Natural killer cell (primary cell): ENCODE measurements around the gene TM9SF4. TPM values are rescaled to one million over a fixed set of nuclear protein-coding genes. Genes with fewer than 3 reads are reported as not detected.

ENCODE experiments used
- ATAC-seq, 3 donors: fragments of 150-1000 bp in 2 of 3; fragments of 200-7000 bp in 1 of 3; cut with Tn5 transposase; 1 replicate in 1 of 3; 2 replicates in 2 of 3; pipeline ENCODE4 v1.10.0; 2021; ENCODE audit warnings: mild to moderate bottlenecking in 2 of 3, moderate library complexity in 2 of 3
- DNase-seq, 2 donors: peaks; one replicate each; pipeline versions ENCODE4 v3.0.0 to v3.0.0-alpha.2; 2013 to 2021; ENCODE audit warnings: mixed read lengths in 1 of 2
- H3K27ac ChIP-seq: one replicate; pipeline ENCODE4 v1.5.1; 2013; ENCODE audit warnings: mild to moderate bottlenecking, low read length
- H3K27me3 ChIP-seq: one replicate; pipeline ENCODE4 v1.6.1; 2013; ENCODE audit warnings: low read length; ENCODE audit not compliant: control insufficient read depth, insufficient read depth
- H3K36me3 ChIP-seq: one replicate; pipeline ENCODE4 v1.6.1; 2013; ENCODE audit warnings: low read length; ENCODE audit not compliant: control insufficient read depth, insufficient read depth
- H3K4me1 ChIP-seq: one replicate; pipeline ENCODE4 v1.6.1; 2013; ENCODE audit warnings: low read length; ENCODE audit not compliant: control insufficient read depth, insufficient read depth
- H3K4me3 ChIP-seq: one replicate; pipeline ENCODE4 v1.5.1; 2013; ENCODE audit warnings: low read length
- H3K9me3 ChIP-seq: one replicate; pipeline ENCODE4 v1.6.1; 2013; ENCODE audit warnings: low read length; ENCODE audit not compliant: control insufficient read depth, insufficient read depth
- H3K27ac Mint-ChIP-seq, 2 donors: one replicate each; pipeline ENCODE4 v1.8.0; 2022; ENCODE audit warnings: mild to moderate bottlenecking in 2 of 2, mixed read lengths in 2 of 2, moderate library complexity in 1 of 2
- H3K27me3 Mint-ChIP-seq, 2 donors: one replicate each; pipeline ENCODE4 v1.8.0; 2022; ENCODE audit warnings: low read depth in 2 of 2, mixed read lengths in 2 of 2
- H3K36me3 Mint-ChIP-seq: one replicate; pipeline ENCODE4 v1.8.0; 2022; ENCODE audit warnings: mixed read lengths
- H3K4me1 Mint-ChIP-seq, 2 donors: one replicate each; pipeline ENCODE4 v1.8.0; 2022; ENCODE audit warnings: mixed read lengths in 2 of 2
- H3K4me3 Mint-ChIP-seq: one replicate; pipeline ENCODE4 v1.8.0; 2022; ENCODE audit warnings: mild to moderate bottlenecking, moderate library complexity, mixed read lengths
- H3K9me3 Mint-ChIP-seq, 2 donors: one replicate each; pipeline ENCODE4 v1.8.0; 2022; ENCODE audit warnings: mixed read lengths in 2 of 2
- WGBS: methylation state at CpG from one replicate; pipeline ENCODE4 v1.1.7; 2013; ENCODE audit warnings: missing lambda C conversion rate; ENCODE audit not compliant: insufficient coverage; 5-methylcytosine and 5-hydroxymethylcytosine counted together
- intact Hi-C: fragments of 100-400 bp; cut with micrococcal nuclease; formaldehyde crosslinking; loops from one replicate; pipeline ENCODE4 v1.14.2; 2022
- total RNA-seq, 4 donors: library from RNA; stranded (reverse); fragments of 120-200 nt in 1 of 4; gene quantifications; one replicate each; pipeline versions ENCODE4 v1.2.3 to v1.2.4, GENCODE V29; 2013 to 2022
- TF ChIP-seq, protein P1 (sequence below): fragments of 200-600 bp; IDR thresholded peaks from one replicate; pipeline ENCODE4 v1.8.0; 2022; ENCODE audit warnings: antibody characterized with exemption

Gene TM9SF4, protein sequence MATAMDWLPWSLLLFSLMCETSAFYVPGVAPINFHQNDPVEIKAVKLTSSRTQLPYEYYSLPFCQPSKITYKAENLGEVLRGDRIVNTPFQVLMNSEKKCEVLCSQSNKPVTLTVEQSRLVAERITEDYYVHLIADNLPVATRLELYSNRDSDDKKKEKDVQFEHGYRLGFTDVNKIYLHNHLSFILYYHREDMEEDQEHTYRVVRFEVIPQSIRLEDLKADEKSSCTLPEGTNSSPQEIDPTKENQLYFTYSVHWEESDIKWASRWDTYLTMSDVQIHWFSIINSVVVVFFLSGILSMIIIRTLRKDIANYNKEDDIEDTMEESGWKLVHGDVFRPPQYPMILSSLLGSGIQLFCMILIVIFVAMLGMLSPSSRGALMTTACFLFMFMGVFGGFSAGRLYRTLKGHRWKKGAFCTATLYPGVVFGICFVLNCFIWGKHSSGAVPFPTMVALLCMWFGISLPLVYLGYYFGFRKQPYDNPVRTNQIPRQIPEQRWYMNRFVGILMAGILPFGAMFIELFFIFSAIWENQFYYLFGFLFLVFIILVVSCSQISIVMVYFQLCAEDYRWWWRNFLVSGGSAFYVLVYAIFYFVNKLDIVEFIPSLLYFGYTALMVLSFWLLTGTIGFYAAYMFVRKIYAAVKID
- total RNA-seq, result 10 to 100 TPM; 35.8 to 42.8 (median 41.2) TPM
- 25.7 TPM for total RNA-seq (2013)

DNA sequence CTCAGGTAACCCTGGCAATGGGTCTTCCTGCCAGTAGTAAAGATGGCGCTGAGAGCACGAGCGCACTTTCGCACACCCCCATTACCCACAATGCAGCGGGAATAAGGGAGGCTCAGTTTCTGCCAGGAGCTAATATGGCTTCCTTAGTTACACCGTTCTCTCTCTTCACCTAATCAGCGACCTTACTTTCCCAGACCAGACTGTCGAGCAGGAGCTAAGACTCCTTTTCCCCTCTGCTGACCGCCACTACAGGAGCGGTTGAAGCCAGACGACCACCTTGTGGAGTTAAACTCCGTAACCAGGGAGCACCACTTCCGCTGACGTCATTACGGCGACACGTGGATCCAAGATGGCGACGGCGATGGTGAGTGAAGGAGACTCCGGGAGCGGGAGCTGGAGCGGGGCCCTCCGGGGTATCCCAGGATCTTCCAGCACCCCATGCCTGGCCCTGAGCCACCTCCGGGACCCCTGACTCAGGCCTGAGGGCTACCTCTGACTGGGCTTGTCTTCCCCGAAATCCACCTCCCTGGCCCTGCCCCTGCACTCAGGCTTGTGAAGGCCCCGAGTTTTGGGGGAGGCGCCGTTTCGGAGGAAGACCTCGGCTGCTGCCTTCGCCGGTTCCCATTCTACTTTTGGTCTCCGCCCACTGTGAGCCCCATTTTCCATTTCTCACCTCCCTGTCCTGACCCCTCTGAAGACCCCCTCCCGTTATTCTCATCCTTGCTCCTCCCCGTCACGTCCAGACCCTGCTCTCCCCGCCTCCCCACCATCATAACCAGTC lies at the start of gene TM9SF4:
TSS of gene TM9SF4 (plus strand) at position 323 of the 781 bp plus-strand sequence. CDS start at position 350, 27 bp downstream.
- H3K4me1 ChIP-seq, result peaks cover 18% of the 10 kb centered on the region
- H3K27me3 ChIP-seq, result no peaks in the 10 kb centered on the region
- H3K36me3 Mint-ChIP-seq, result no peaks in the 10 kb centered on the region
- peaks cover 24 to 38% of the 10 kb centered on the region in 2 donors for H3K4me1 Mint-ChIP-seq
- H3K9me3 Mint-ChIP-seq, result no peaks in the 10 kb centered on the region
- H3K27me3 Mint-ChIP-seq, result no peaks in the 10 kb centered on the region
- H3K4me3 ChIP-seq, result peak within 1 kb of the TSS; percentile 85
- peak within 1 kb of the TSS; percentile 89 for H3K27ac ChIP-seq
- intact Hi-C loops, result loop anchor here (1.0 kb wide), 1 partner anchor 98 kb away; the partner anchor contains the start of genes PLAGL2 and POFUT1
- 0% methylated on average over 38 of the region's 38 CpGs for WGBS
- peak within 1 kb of the TSS; percentile 92 for H3K4me3 Mint-ChIP-seq
- TF ChIP-seq, protein P1, sequence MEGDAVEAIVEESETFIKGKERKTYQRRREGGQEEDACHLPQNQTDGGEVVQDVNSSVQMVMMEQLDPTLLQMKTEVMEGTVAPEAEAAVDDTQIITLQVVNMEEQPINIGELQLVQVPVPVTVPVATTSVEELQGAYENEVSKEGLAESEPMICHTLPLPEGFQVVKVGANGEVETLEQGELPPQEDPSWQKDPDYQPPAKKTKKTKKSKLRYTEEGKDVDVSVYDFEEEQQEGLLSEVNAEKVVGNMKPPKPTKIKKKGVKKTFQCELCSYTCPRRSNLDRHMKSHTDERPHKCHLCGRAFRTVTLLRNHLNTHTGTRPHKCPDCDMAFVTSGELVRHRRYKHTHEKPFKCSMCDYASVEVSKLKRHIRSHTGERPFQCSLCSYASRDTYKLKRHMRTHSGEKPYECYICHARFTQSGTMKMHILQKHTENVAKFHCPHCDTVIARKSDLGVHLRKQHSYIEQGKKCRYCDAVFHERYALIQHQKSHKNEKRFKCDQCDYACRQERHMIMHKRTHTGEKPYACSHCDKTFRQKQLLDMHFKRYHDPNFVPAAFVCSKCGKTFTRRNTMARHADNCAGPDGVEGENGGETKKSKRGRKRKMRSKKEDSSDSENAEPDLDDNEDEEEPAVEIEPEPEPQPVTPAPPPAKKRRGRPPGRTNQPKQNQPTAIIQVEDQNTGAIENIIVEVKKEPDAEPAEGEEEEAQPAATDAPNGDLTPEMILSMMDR, result no peak
- ATAC-seq (peak; percentile 90 to 94 (median 92)), DNase-seq (peak; percentile 89 to 97)
- H3K36me3 ChIP-seq, result no peaks in the 10 kb centered on the region
- no peaks in the 10 kb centered on the region for H3K9me3 ChIP-seq
- peak within 1 kb of the TSS; percentile 98 to 99 for H3K27ac Mint-ChIP-seq

DNA sequence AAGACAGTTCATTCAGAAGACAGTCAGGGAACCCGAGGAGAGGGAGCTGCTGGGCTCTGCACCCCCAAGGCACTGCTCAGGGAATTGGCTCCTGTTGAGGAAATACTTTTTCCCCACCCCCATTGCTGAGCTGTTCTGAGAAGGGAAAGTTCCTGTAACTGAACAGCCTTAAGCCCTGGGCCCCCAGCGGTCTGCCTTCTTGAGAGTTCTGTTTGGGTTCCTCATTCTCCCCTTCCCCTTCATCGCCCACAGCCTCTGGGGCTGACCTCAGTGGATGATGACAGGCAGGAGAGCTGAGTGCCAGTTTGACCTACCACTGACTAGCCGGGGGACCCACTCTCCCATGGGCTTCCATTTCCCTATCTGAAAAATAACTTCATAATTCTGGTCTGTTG lies 46.7 kb upstream of the TM9SF4 start:
- Mint-ChIP-seq H3K9me3 (no peaks in the 10 kb centered on the region), H3K4me3 (no peak overlapping the region), H3K36me3 (no peaks in the 10 kb centered on the region), H3K27me3 (peaks cover 23 to 51% of the 10 kb centered on the region in 2 donors), H3K27ac (no peak overlapping the region), H3K4me1 (no peaks in the 10 kb centered on the region)
- DNase-seq (no peak), ATAC-seq (peak; percentile 20 to 73 (median 21))
- Histone ChIP-seq H3K4me1 (peaks cover 4% of the 10 kb centered on the region), H3K4me3 (no peak overlapping the region), H3K36me3 (no peaks in the 10 kb centered on the region), H3K9me3 (no peaks in the 10 kb centered on the region), H3K27me3 (no peaks in the 10 kb centered on the region), H3K27ac (no peak overlapping the region)
- intact Hi-C loops, result no loop called here
- 7% methylated on average over 4 of the region's 4 CpGs for WGBS
- TF ChIP-seq, protein P1, result no peak

DNA sequence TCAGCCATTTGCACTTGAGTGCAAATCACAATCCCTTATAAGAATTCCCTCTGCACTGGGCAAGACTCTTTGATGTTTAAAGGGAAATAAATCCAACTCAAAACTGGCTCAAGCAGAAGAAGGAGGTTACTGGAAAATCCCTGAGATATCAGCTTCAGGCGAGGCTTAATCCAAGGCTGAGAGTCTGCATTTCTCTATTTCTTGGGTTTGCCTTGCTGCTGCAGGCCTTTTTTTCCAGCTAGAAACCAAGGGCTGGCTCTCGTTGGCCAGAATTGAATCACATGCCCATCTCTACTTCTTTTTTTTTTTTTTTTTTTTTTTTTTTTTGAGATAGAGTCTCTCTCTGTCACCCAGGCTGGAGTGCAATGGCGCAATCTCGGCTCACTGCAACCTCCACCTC lies 45.8 kb upstream of the TM9SF4 start:
- Mint-ChIP-seq H3K4me3 (no peak overlapping the region), H3K27ac (no peak overlapping the region), H3K36me3 (no peaks in the 10 kb centered on the region), H3K9me3 (no peaks in the 10 kb centered on the region), H3K27me3 (peaks cover 20 to 42% of the 10 kb centered on the region in 2 donors), H3K4me1 (no peaks in the 10 kb centered on the region)
- H3K27ac ChIP-seq, result peak overlapping the region; percentile 32
- H3K27me3 ChIP-seq, result no peaks in the 10 kb centered on the region
- peaks cover 4% of the 10 kb centered on the region for H3K4me1 ChIP-seq
- TF ChIP-seq, protein P1, result no peak
- H3K36me3 ChIP-seq, result no peaks in the 10 kb centered on the region
- H3K4me3 ChIP-seq, result no peak overlapping the region
- intact Hi-C loops, result no loop called here
- DNase-seq, result no peak
- WGBS, result 100% methylated on average over 1 of the region's 4 CpGs
- no peak for ATAC-seq
- no peaks in the 10 kb centered on the region for H3K9me3 ChIP-seq
